C4-2B (cell line): ENCODE results near the gene LKAAEAR1.

ENCODE experiments used
- CTCF ChIP-seq: fragments of 450-650 bp; conservative IDR thresholded peaks from 2 replicates; pipeline ENCODE4 v1.5.1; 2017; ENCODE audit warnings: mild to moderate bottlenecking
- ZFX ChIP-seq: fragments of 450-650 bp; IDR thresholded peaks from 2 replicates; pipeline ENCODE4 v1.6.1; 2017

DNA sequence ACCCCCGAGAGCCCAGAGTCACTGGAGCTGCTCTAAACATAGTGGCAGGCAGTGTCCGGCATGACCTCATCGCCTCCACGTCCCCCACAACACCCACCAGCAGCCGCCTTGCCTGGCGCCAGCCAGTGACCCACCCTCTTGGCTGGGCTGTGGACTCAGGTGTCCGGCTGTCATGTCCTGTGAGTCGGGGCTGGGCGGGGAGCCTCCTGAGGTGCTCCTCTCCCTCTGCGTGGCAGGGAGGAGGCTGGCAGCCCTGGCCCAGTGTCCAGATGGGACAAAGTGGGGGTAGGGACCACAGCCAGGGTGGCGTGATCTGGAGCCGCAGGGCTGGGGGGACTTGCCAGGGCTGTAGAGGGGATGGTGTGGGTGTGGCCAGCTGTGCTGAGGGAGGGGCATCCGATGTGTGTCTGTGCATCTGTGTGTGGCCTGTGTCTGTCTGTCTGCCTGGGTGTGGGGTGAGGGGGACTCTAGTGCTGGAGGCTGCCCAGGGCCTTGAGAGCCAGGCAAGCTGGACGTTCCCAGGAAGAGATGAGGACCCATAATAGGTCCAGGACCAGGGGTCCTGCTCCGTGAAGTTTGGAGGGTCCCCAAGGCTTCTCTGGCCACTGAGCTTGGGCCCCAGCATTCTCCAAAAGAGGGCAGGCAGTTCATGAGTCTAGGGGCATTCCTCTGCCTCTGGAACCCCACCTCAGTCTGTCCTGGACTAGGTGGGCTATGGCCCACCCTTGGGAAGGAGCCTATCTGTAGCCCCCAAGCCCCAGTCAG is 32.5 kb downstream of the LKAAEAR1 start:
- TF ChIP-seq CTCF (no peak), ZFX (no peak)
